SK-N-SH treated with all-trans-retinoic acid at 6 μM for 48 hours (cell line): Measurements from ENCODE around the gene WFIKKN2.
A peak's percentile ranks its signal among the peaks of the same experiment; 100 is the strongest.
"Not testable (repeated sequence)": the region's sequence is repeated elsewhere in the genome, so short reads cannot be mapped to it uniquely, and the experiment has no call there.

ENCODE experiments used
- ATAC-seq: fragments of 200-7000 bp; cut with Tn5 transposase; 3 replicates; pipeline ENCODE4 v1.9.1; 2020; ENCODE audit warnings: mild to moderate bottlenecking, moderate library complexity
- ARNTL ChIP-seq: fragments of 450-650 bp; formaldehyde crosslinking; IDR thresholded peaks from 2 replicates; pipeline ENCODE4 v1.5.0; 2020; ENCODE audit warnings: low read depth, mild to moderate bottlenecking, moderate library complexity, borderline replicate concordance
- CSDC2 ChIP-seq: fragments of 250-450 bp; sonication (Bioruptor Pico); IDR thresholded peaks from 2 replicates; pipeline ENCODE4 v1.5.0; 2020; ENCODE audit warnings: mild to moderate bottlenecking, moderate library complexity
- ISL1 ChIP-seq: fragments of 250-450 bp; sonication (Bioruptor Pico); IDR thresholded peaks from 2 replicates; pipeline ENCODE4 v2.1.2; 2022; ENCODE audit warnings: mild to moderate bottlenecking, moderate library complexity
- OSR1 ChIP-seq: fragments of 250-450 bp; sonication (Bioruptor Pico); IDR thresholded peaks from 2 replicates; pipeline ENCODE4 v1.8.0; 2022; ENCODE audit warnings: moderate library complexity, mild to moderate bottlenecking, inconsistent platforms
- PPARA ChIP-seq: fragments of 250-450 bp; sonication (Bioruptor Pico); IDR thresholded peaks from 2 replicates; pipeline ENCODE4 v1.5.0; 2020; ENCODE audit warnings: mild to moderate bottlenecking, borderline replicate concordance
- TCF4 ChIP-seq: fragments of 250-450 bp; sonication (Bioruptor Pico); IDR thresholded peaks from 2 replicates; pipeline ENCODE4 v1.8.0; 2021; ENCODE audit warnings: mild to moderate bottlenecking, moderate library complexity, borderline replicate concordance
- ZC3H10 ChIP-seq: fragments of 250-450 bp; sonication (Bioruptor Pico); IDR thresholded peaks from 2 replicates; pipeline ENCODE4 v1.5.1; 2021; ENCODE audit warnings: mild to moderate bottlenecking, moderate library complexity
- ZNF70 ChIP-seq: fragments of 450-650 bp; formaldehyde crosslinking; IDR thresholded peaks from 2 replicates; pipeline ENCODE4 v1.5.0; 2020; ENCODE audit warnings: mild to moderate bottlenecking, moderate library complexity
- TF ChIP-seq, protein P1 (sequence below): fragments of 250-450 bp; sonication (Bioruptor Pico); IDR thresholded peaks from 2 replicates; pipeline ENCODE4 v1.5.1; 2020; ENCODE audit warnings: low read depth, mild to moderate bottlenecking, moderate library complexity
- TF ChIP-seq, protein P2 (sequence below): fragments of 250-450 bp; sonication (Bioruptor Pico); IDR thresholded peaks from 2 replicates; pipeline ENCODE4 v1.5.0; 2020; ENCODE audit warnings: mild to moderate bottlenecking, moderate library complexity
- TF ChIP-seq, protein P3 (sequence below): fragments of 250-450 bp; sonication (Bioruptor Pico); IDR thresholded peaks from 2 replicates; pipeline ENCODE4 v1.8.0; 2021; ENCODE audit warnings: low read depth, mild to moderate bottlenecking, moderate library complexity, borderline replicate concordance
- TF ChIP-seq, protein P4 (sequence below): fragments of 250-450 bp; sonication (Bioruptor Pico); IDR thresholded peaks from 2 replicates; pipeline ENCODE4 v1.8.0; 2020; ENCODE audit warnings: mild to moderate bottlenecking, moderate library complexity, borderline replicate concordance

WFIKKN2 gene

DNA sequence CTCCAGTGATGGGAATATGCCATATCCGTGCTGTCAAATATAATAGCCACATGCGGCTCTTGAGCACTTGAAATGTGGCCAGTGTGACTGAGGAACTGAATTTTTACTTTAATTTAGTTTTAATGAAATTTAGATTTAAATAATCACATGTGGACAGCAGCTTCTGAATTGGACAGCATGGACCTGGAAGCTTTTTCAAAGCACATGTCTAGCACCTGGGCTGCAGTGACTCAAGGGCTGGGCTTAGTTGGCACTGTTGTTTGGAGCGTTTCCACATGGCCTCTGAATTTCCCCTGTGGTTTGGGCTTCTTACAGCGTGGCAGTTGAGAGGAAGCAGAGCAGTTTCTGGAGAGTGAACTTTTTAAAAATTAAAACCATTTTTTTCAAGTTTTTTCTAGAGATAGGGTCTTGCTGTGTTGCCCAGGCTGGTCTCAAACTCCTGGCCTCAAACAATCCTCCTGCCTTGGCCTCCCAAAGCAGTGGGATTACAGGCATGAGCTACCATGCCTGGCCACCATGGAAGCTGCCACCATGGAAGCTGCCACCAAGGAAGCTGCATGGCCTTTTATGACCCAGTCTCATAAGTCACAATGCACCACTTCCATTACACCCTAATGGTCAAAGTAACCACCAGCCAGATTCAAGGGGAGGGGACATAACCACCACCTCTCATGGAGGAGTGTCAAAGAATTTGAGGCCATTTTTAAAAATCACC, 37.5 kb downstream of the WFIKKN2 start:
- peak; percentile 71 for ATAC-seq
- TF ChIP-seq ISL1 (peak; percentile 50), TCF4 (CRISPR knock-in tag) (peak; percentile 91), PPARA (CRISPR knock-in tag) (no peak), CSDC2 (0 out of 2 replicates have a peak, but pooled peaks have one; percentile 28)
- TF ChIP-seq, protein P1, sequence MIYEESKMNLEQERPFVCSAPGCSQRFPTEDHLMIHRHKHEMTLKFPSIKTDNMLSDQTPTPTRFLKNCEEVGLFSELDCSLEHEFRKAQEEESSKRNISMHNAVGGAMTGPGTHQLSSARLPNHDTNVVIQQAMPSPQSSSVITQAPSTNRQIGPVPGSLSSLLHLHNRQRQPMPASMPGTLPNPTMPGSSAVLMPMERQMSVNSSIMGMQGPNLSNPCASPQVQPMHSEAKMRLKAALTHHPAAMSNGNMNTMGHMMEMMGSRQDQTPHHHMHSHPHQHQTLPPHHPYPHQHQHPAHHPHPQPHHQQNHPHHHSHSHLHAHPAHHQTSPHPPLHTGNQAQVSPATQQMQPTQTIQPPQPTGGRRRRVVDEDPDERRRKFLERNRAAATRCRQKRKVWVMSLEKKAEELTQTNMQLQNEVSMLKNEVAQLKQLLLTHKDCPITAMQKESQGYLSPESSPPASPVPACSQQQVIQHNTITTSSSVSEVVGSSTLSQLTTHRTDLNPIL (CRISPR knock-in tag) = 0 out of 2 replicates have a peak, but pooled peaks have one; percentile 47
- TF ChIP-seq, protein P2, sequence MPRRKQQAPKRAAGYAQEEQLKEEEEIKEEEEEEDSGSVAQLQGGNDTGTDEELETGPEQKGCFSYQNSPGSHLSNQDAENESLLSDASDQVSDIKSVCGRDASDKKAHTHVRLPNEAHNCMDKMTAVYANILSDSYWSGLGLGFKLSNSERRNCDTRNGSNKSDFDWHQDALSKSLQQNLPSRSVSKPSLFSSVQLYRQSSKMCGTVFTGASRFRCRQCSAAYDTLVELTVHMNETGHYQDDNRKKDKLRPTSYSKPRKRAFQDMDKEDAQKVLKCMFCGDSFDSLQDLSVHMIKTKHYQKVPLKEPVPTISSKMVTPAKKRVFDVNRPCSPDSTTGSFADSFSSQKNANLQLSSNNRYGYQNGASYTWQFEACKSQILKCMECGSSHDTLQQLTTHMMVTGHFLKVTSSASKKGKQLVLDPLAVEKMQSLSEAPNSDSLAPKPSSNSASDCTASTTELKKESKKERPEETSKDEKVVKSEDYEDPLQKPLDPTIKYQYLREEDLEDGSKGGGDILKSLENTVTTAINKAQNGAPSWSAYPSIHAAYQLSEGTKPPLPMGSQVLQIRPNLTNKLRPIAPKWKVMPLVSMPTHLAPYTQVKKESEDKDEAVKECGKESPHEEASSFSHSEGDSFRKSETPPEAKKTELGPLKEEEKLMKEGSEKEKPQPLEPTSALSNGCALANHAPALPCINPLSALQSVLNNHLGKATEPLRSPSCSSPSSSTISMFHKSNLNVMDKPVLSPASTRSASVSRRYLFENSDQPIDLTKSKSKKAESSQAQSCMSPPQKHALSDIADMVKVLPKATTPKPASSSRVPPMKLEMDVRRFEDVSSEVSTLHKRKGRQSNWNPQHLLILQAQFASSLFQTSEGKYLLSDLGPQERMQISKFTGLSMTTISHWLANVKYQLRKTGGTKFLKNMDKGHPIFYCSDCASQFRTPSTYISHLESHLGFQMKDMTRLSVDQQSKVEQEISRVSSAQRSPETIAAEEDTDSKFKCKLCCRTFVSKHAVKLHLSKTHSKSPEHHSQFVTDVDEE (CRISPR knock-in tag) = peak; percentile 33; the same call in 1 of the 2 replicates

DNA sequence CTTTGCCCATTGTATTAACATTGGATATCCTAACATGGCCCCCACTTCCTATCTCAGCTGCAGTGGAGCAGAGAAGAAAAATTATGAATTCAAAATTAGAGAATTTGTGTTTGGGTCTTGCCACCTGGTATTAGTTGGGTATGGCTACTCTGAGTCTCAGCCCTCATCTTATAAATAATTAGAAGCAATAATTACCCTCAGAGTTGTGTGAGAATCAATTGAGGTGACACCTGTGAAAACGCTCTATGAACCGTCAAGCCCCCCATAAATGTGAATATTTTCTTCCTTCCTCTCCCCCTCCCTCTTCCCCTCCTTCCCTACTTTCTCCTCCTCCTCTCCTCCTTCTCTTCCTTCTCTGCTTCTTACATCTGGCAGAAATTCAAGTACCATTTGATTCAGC, 39.7 kb downstream of the WFIKKN2 start:
- TF ChIP-seq ZC3H10 (CRISPR knock-in tag) (no peak), PPARA (CRISPR knock-in tag) (no peak), CSDC2 (no peak), ISL1 (no peak)
- TF ChIP-seq, protein P3, sequence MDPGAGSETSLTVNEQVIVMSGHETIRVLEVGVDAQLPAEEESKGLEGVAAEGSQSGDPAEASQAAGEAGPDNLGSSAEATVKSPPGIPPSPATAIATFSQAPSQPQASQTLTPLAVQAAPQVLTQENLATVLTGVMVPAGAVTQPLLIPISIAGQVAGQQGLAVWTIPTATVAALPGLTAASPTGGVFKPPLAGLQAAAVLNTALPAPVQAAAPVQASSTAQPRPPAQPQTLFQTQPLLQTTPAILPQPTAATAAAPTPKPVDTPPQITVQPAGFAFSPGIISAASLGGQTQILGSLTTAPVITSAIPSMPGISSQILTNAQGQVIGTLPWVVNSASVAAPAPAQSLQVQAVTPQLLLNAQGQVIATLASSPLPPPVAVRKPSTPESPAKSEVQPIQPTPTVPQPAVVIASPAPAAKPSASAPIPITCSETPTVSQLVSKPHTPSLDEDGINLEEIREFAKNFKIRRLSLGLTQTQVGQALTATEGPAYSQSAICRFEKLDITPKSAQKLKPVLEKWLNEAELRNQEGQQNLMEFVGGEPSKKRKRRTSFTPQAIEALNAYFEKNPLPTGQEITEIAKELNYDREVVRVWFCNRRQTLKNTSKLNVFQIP = no peak
- TF ChIP-seq, protein P1 (CRISPR knock-in tag) = no peak
- TF ChIP-seq, protein P4, sequence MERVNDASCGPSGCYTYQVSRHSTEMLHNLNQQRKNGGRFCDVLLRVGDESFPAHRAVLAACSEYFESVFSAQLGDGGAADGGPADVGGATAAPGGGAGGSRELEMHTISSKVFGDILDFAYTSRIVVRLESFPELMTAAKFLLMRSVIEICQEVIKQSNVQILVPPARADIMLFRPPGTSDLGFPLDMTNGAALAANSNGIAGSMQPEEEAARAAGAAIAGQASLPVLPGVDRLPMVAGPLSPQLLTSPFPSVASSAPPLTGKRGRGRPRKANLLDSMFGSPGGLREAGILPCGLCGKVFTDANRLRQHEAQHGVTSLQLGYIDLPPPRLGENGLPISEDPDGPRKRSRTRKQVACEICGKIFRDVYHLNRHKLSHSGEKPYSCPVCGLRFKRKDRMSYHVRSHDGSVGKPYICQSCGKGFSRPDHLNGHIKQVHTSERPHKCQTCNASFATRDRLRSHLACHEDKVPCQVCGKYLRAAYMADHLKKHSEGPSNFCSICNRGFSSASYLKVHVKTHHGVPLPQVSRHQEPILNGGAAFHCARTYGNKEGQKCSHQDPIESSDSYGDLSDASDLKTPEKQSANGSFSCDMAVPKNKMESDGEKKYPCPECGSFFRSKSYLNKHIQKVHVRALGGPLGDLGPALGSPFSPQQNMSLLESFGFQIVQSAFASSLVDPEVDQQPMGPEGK (CRISPR knock-in tag) = no peak
- ATAC-seq = no peak

DNA sequence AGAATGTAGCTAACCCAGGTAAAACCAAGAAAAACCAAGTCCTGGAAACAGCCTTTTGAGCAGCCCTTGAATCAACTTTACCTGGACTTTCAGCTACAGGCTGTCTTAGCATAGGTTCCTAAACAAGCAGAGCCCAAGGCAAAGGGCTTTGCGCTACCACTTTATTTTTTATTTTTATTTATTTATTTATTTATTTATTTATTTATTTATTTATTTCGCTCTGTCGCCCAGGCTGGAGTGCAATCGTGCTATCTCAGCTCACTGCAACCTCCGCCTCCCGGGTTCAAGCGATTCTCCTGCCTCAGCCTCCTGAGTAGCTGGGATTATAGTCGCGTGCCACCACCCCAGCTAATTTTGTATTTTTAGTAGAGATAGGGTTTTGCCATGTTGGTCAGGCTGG, 41.7 kb downstream of the WFIKKN2 start:
- ATAC-seq = not testable (repeated sequence)

DNA sequence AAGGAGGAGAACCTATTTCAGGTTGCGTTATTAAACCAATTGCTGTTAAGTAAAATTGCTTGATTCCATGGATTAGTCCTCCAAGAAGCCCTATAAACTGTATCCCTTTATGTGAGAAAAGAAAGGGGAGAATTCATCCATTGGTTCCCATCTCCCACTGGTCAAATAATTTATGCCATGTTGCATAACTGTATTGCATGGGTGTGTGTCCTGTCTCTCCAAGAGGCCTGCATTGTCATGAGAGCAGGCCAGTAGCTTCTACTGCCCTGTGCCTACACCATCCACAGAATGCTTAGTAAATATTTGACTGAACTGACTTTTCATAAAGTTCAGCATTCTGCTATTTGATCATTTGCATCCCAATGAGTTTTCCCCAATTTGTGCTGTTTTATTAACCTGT, 42.5 kb downstream of the WFIKKN2 start:
- ATAC-seq = no peak

DNA sequence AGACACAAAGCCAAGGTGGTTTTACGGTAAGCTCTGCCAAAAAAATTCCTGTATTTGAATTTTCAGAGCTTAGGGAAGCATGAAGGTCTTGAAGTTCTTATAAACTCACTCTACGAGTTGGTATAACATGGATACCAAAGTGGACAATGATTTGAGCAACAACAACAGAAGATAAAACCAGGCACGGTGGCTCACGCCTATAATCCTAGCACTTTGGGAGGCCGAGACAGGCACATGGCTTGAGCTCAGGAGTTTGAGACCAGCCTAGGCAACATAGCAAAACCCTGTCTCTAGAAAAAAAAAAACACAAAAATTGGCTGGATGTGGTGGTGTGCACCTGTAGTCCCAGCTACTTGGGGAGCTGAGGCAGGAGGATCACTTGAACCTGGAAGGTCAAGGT, 43.7 kb downstream of the WFIKKN2 start:
- TF ChIP-seq CSDC2 = no peak
- no peak for TF ChIP-seq ARNTL (CRISPR knock-in tag)
- TF ChIP-seq, protein P1 (CRISPR knock-in tag) = no peak
- TF ChIP-seq ZNF70 (CRISPR knock-in tag) = no peak
- TF ChIP-seq, protein P2 (CRISPR knock-in tag) = no peak
- no peak for TF ChIP-seq OSR1
- no peak for ATAC-seq

More for the DNA sequence above, 42.5 kb downstream of the WFIKKN2 start:
- TF ChIP-seq ZNF70 (CRISPR knock-in tag) = no peak
